Esophagus squamous epithelium (tissue), 5 donors: ENCODE measurements around the gene DNAH2. TPM values are rescaled to one million over a fixed set of nuclear protein-coding genes. Genes with fewer than 3 reads are reported as not detected.

Experiments used
- DNase-seq: peaks from one replicate; lab custom pipeline; 2025; lab: John Stamatoyannopoulos, UW
- H3K27ac ChIP-seq, 4 donors: fragments of 200-600 bp; sonication (generic); one replicate each; pipeline ENCODE4 v1.5.1; 2016 to 2019; ENCODE audit warnings: mild to moderate bottlenecking in 1 of 4
- H3K27me3 ChIP-seq, 4 donors: fragments of 200-600 bp; sonication (generic); 1 replicate in 3 of 4; 2 replicates in 1 of 4; pipeline versions ENCODE4 v1.5.1 to v1.6.0; 2017 to 2021; ENCODE audit warnings: antibody characterized with exemption in 1 of 4
- H3K36me3 ChIP-seq, 3 donors: fragments of 200-600 bp; sonication (generic); one replicate each; pipeline ENCODE4 v1.5.1; 2016 to 2019
- H3K4me1 ChIP-seq, 3 donors: fragments of 200-600 bp; sonication (generic); one replicate each; pipeline ENCODE4 v1.5.1; 2017 to 2019
- H3K4me3 ChIP-seq, 4 donors: fragments of 200-600 bp; sonication (generic); 1 replicate in 3 of 4; 2 replicates in 1 of 4; pipeline ENCODE4 v1.5.1; 2016 to 2019; ENCODE audit warnings: mild to moderate bottlenecking in 2 of 4, moderate library complexity in 1 of 4
- H3K9me3 ChIP-seq, 3 donors: fragments of 200-600 bp; sonication (generic); one replicate each; pipeline ENCODE4 v1.5.1; 2016 to 2019
- POLR2A ChIP-seq, 4 donors: fragments of 450-650 bp; IDR thresholded peaks; one replicate each; pipeline ENCODE4 v1.6.1; 2017; ENCODE audit warnings: antibody characterized with exemption in 4 of 4, mild to moderate bottlenecking in 4 of 4, moderate library complexity in 3 of 4
- WGBS, 2 donors: methylation state at CpG; one replicate each; pipeline ENCODE4 v1.1.5; 2018; 5-methylcytosine and 5-hydroxymethylcytosine counted together
- intact Hi-C: fragments of 100-400 bp; cut with DNase I; formaldehyde crosslinking; loops from one replicate; pipeline ENCODE4 v1.15.0; 2022
- total RNA-seq, 4 donors: library from RNA; depleted of rRNA; stranded (reverse); fragments of >200 nt; gene quantifications; one replicate each; pipeline ENCODE4 v1.1.0, GENCODE V29; 2016
- TF ChIP-seq, protein P1 (sequence below), 6 experiments: fragments of 450-650 bp in 4 of 6; fragments of 200-600 bp in 2 of 6; sonication (generic) in 2 of 6; IDR thresholded peaks; one replicate each; pipeline ENCODE4 v1.5.1; 2016 to 2019; ENCODE audit warnings: antibody characterized with exemption in 6 of 6, mild to moderate bottlenecking in 4 of 6, moderate library complexity in 4 of 6
- donor health status: DM: yes; HTN: yes; CAD: no.

The DNAH2 gene
- total RNA-seq, 4 donors from 2014 or later, result under 0.01 to 0.04 (median 0.03) TPM; not detected in 1

DNA sequence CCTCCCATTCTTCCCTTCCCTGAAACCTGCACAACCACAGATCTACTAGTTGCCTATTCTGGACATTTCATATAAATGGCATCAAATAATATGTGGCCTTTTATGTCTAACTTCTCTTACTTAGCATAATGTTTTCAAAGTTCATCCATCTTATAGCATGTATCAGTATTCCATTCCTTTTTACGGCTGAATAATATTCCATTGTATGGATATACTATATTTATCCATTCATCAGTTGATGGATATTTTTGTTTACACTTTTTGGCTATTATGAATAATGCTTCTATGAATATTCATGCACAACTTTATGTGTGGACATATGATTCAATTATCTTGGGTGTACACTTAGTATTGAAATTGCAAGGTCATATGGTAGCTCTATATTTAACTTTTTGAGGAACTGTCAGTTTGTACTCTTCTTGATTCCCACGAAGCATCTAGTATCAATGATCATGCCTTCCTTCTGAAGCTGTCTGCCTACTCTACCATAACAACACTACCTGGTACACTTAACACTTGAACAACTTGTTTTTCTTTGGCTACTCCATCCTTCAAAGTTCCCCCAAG is 158.3 kb downstream of the DNAH2 start:
- H3K27ac ChIP-seq, result no peak overlapping the region
- H3K36me3 ChIP-seq, result peaks cover 0 to 43% (median 0%) of the 10 kb centered on the region in 3 donors
- H3K4me3 ChIP-seq, result no peak overlapping the region
- H3K27me3 ChIP-seq, result no peaks in the 10 kb centered on the region
- DNase-seq, result no peak
- H3K4me1 ChIP-seq, result peaks cover 0 to 8% (median 0%) of the 10 kb centered on the region in 3 donors
- intact Hi-C loops, result no loop called here
- TF ChIP-seq POLR2A (IDR thresholded peaks at IDR 0.05), result no peak
- TF ChIP-seq, protein P1, sequence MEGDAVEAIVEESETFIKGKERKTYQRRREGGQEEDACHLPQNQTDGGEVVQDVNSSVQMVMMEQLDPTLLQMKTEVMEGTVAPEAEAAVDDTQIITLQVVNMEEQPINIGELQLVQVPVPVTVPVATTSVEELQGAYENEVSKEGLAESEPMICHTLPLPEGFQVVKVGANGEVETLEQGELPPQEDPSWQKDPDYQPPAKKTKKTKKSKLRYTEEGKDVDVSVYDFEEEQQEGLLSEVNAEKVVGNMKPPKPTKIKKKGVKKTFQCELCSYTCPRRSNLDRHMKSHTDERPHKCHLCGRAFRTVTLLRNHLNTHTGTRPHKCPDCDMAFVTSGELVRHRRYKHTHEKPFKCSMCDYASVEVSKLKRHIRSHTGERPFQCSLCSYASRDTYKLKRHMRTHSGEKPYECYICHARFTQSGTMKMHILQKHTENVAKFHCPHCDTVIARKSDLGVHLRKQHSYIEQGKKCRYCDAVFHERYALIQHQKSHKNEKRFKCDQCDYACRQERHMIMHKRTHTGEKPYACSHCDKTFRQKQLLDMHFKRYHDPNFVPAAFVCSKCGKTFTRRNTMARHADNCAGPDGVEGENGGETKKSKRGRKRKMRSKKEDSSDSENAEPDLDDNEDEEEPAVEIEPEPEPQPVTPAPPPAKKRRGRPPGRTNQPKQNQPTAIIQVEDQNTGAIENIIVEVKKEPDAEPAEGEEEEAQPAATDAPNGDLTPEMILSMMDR (IDR thresholded peaks at IDR 0.05), result no peak
- no peaks in the 10 kb centered on the region for H3K9me3 ChIP-seq
- 81 to 83% methylated on average over 2 of the region's 2 CpGs for whole genome bisulfite sequencing, 2 donors

DNA sequence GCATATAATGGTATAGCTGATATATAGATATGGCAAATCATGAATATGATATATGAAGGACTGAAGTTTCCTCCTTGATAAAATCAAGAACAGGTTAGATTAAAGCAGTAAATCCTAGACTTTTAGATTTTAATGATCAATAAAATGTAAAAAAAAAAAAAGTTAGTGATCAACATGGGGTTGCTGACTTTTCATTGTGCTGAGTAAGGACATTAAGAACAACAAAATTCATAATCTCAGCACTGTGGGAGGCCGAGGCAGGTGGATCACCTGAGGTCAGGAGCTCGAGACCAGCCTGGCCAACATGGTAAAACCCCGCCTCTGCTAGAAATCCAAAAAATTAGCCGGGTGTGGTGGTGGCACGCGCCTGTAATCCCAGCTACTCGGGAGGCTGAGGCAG is 160.7 kb downstream of the DNAH2 start:
- Histone ChIP-seq H3K36me3 (peaks cover 0 to 50% (median 0%) of the 10 kb centered on the region in 3 donors), H3K4me3 (no peak overlapping the region), H3K27ac (no peak overlapping the region), H3K27me3 (no peaks in the 10 kb centered on the region), H3K4me1 (peaks cover 12 to 31% (median 14%) of the 10 kb centered on the region in 3 donors), H3K9me3 (no peaks in the 10 kb centered on the region)
- TF ChIP-seq, protein P1 (IDR thresholded peaks at IDR 0.05), result no peak
- no peak for TF ChIP-seq POLR2A (IDR thresholded peaks at IDR 0.05)
- 88 to 93% methylated on average over 6 to 7 of the region's 7 CpGs for whole genome bisulfite sequencing, 2 donors
- intact Hi-C loops, result no loop called here
- no peak for DNase-seq

DNA sequence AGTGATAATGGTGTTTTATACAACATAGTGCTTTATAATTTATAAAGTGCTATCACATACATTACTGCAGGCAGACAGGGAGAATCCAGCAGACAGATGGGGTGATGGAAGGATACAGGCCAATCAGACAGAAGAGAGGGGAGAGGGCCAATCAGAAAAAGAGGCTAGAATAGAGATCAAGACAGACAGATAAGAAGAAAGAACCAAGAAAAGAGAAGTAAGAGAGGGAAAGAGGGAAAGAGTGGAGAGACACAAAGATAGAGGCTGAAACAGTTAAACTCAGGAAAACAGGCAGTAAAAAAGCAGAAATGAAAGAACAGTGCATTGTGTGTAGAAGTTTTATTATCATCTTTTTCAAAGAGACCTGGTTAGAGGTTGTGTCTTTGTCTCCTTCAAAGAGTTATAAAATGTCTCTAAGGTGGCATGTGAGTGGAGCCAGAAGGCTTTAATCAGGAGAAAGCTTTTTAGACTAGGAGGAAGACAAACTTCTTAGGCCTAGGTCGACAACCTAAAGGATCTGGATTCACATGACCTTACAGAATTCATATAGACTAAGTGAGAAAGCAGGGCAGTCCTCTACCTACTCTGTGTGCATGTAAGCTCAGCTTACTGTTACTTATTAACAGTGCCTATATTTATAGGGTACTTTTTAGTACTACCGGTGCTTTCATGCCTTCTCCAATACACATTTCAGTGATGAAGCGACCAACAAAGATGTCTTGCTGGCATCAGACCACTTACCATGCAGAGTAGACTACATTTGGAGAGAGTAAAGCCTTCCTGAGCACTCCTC is 162.7 kb downstream of the DNAH2 start:
- Histone ChIP-seq H3K27ac (peak overlapping the region in 1 of 4 donors; percentile 16), H3K4me1 (peaks cover 14 to 44% (median 16%) of the 10 kb centered on the region in 3 donors), H3K9me3 (no peaks in the 10 kb centered on the region), H3K27me3 (no peaks in the 10 kb centered on the region), H3K4me3 (no peak overlapping the region), H3K36me3 (peaks cover 0 to 44% (median 0%) of the 10 kb centered on the region in 3 donors)
- 81 to 90% methylated on average over 3 of the region's 3 CpGs for WGBS, 2 donors
- no peak for DNase-seq
- intact Hi-C loops, result no loop called here
- no peak for TF ChIP-seq POLR2A (IDR thresholded peaks at IDR 0.05)
- TF ChIP-seq, protein P1 (IDR thresholded peaks at IDR 0.05), result no peak

DNA sequence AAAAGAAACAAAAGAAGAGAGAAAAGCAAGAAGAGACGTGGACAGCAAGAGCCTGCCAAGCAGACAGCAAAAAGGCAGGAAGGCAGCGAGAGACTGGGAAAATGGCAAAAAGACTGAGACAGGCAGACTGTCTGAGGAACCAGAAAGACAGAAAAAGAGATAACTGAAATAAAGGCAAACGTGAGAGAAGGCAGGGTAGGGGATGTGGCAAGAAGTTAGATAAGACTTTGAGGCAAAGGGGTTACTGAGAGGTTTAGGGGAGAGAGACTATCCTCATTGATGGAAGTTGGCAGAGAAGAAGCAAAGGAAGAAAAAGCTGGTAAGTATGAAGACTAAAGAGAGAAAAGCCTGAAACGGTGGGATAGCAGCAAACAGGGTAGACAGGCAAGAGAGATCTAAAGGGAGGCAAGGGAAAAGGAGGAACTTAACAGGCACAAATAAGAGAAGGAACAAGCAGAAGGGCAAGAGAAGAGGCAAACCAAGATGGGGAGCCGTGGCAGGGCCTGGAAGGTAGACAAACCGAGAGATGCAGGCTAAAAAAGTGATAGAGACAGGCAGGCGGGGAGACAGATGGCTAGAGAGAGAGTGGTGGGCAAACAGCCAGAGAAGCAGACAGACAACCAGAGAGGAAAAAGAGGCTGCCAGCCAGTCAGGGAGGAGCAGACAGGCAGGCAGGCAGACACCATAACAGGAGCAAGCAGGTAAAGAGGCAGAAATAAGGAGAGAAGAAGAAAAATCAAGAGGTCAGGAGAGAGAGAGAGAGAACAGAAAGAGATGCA is 163.9 kb downstream of the DNAH2 start:
- TF ChIP-seq, protein P1 (IDR thresholded peaks at IDR 0.05), result no peak
- TF ChIP-seq POLR2A (IDR thresholded peaks at IDR 0.05), result no peak
- intact Hi-C loops, result no loop called here
- WGBS, 2 donors, result 44 to 47% methylated on average over 7 of the region's 7 CpGs
- H3K36me3 ChIP-seq, result peaks cover 0 to 39% (median 0%) of the 10 kb centered on the region in 3 donors
- no peak overlapping the region for H3K4me3 ChIP-seq
- no peaks in the 10 kb centered on the region for H3K9me3 ChIP-seq
- no peaks in the 10 kb centered on the region for H3K27me3 ChIP-seq
- DNase-seq, result no peak
- H3K4me1 ChIP-seq, result peaks cover 20 to 55% (median 24%) of the 10 kb centered on the region in 3 donors
- H3K27ac ChIP-seq, result peak overlapping the region in 2 of 4 donors; percentile 13 to 99
